ENCODE data around the gene KLF3.

The KLF3 gene

GRCh38 chr4:38691251-38692008, 27.4 kb downstream of the KLF3 start:
- no peak for TF ChIP-seq CTCF (conservative IDR thresholded peaks at IDR 0.05)
- H3K27ac ChIP-seq: peak overlapping the region; percentile 27

GRCh38 chr4:38692421-38692820, 28.4 kb downstream of the KLF3 start:
- peak overlapping the region; percentile 27 for H3K27ac ChIP-seq
- no peak for TF ChIP-seq CTCF (conservative IDR thresholded peaks at IDR 0.05)

GRCh38 chr4:38693569-38693968, 29.6 kb downstream of the KLF3 start:
- H3K27ac ChIP-seq: no peak overlapping the region
- no peak for TF ChIP-seq CTCF (conservative IDR thresholded peaks at IDR 0.05)

GRCh38 chr4:38694330-38694729, 30.3 kb downstream of the KLF3 start:
- TF ChIP-seq CTCF (conservative IDR thresholded peaks at IDR 0.05): no peak

GRCh38 chr4:38695809-38696208, 31.8 kb downstream of the KLF3 start:
- no peak overlapping the region; the same call in 1 of the 2 replicates for H3K27ac ChIP-seq
- no peak for TF ChIP-seq CTCF (conservative IDR thresholded peaks at IDR 0.05)

More at GRCh38 chr4:38694330-38694729, 30.3 kb downstream of the KLF3 start:
- no peak overlapping the region for H3K27ac ChIP-seq

- TF ChIP-seq CTCF (conservative IDR thresholded peaks at IDR 0.05): no peak
- H3K27ac ChIP-seq: no peak overlapping the region
Observed at GRCh38 chr4:38696697-38697096, 32.7 kb downstream of the KLF3 start.

GRCh38 chr4:38698176-38698575, 34.2 kb downstream of the KLF3 start:
- no peak for TF ChIP-seq CTCF (conservative IDR thresholded peaks at IDR 0.05)
- H3K27ac ChIP-seq: no peak overlapping the region
